NCI-H1417 (cell line): ENCODE measurements around the gene KHK.
A peak's percentile ranks its signal among the peaks of the same experiment; 100 is the strongest.

ENCODE experiments used
- DNase-seq, 3 experiments: peaks; one replicate each; lab custom pipeline; 2025; lab: John Stamatoyannopoulos, UW

The KHK gene

GRCh38 chr2:27126252-27126710 lies 39.7 kb downstream of the KHK start:
- DNase-seq: no peak

GRCh38 chr2:27127883-27128667 lies 41.5 kb downstream of the KHK start:
- DNase-seq: no peak

- DNase-seq: no peak
Observed at GRCh38 chr2:27128668-27129571, 42.3 kb downstream of the KHK start.

DNA sequence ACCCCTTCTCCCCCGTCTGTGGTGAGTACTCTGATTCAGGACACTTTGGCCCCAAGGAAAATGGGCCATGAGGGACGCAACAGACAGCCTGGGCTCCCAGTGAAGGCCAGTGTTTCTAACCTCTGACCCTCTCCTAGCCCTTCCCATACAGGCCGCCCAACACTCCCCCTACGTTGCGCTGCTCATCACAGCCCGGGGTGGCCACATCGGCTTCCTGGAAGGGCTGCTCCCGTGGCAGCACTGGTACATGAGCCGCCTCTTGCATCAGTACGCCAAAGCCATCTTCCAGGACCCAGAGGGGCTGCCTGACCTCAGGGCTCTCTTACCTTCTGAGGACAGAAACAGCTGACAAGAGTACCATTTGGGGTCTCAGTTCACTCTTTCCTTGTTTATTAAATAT lies 43.8 kb downstream of the KHK start:
- no peak for DNase-seq

DNA sequence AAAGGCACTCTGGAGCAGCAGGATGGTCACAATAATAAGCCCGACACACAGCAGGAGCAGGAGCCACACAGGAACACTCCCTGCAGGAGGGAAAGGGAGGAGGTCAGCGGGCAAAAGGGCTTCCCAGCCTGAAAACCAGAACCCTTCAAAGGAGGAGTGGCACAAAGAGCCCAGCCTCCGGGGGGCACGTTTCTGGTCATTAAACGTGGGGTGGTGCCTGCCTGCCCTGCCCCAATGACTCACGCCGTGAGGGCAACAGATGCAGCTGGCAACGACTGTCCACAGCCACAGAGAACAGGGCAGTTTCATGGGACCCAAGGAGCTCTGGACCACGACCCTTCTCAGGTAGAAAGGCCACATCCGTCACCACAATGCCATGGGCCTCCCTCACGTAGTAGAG lies 44.9 kb downstream of the KHK start:
- no peak for DNase-seq

- DNase-seq: no peak
Observed at GRCh38 chr2:27133195-27133875, 46.8 kb downstream of the KHK start.

DNA sequence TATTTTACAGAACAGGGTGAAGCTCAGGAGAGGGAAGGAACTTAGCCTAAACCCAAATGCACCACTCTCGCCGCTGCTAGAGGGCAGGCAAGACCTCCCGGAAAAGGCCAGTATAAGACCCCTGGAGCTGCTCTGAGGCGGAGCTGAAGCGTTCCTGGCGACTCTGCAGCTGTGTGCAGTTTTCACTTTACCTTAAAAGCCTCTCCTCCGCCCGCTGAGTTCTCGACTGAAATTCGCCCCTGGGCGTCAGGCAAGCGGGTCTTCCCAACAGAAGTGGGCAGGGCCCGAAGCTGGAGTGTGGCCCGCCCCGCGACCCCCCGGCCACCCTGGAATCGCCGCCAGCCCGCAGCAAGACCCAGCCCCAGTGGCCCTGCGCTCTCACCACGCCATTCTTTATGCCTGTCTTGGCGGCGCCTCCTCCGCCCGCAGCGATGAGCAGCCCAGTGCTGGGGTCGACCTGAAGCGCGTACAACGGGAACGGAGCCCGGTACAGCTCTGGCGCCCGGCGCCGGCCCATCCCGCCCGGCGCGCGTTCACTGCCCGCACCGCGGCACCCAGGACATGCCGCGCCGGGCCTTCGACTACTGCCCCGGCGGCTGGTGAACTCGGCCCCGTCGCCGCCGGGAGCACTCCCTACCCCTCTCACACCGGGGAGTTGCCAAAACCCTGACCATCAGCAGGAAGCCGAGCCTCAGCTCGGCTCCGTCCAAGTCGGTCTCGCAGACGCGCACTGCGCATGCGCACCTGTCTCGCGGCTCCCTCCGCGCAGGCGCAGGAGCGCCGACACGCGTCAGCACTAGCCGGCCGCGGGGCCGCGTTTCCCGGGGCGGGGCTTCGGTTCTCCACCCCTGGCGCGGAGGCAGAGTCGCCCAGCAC lies 47.6 kb downstream of the KHK start, which contains the start of gene PREB:
PREB (minus strand) TSS at position 732 of the 876 bp plus-strand sequence; CDS start at position 517, 215 bp downstream.
- DNase-seq: peak; percentile 98 to 100 (median 98)

GRCh38 chr2:27134781-27135477 lies 48.4 kb downstream of the KHK start:
- no peak for DNase-seq

- no peak for DNase-seq
Observed at GRCh38 chr2:27135478-27135955, 48.9 kb downstream of the KHK start.

- no peak for DNase-seq
Observed at GRCh38 chr2:27136751-27137150, 50.2 kb downstream of the KHK start.

DNA sequence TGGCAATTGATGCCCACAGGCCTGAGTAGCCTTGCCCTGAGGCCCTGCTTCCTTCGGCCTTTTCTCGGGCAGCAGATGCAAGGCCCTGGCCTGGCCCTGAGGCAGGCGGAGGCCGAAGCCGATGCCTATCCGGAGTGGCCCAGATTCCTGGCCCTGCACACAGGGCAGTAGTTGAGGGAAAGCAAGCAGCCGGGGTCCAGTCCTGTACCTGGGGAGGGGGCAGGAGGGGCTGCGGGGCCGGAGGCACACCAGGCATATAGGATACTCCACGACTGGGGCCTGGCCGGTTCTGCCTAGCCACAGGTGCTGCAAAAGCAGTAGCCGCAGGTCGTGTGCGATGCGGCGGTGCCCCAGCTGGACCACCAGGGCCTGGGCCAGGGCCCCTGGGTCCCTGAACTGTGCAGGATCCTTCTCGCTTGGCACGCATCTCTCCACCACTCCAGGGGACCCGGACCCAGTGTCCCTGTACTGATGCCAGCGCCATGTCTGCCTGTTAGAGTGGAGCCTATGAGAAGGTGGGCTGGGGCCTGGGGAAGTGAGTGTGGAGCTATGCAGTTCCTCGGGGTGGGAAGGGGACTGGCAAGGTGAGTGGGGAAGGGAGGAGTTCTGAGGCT lies 50.9 kb downstream of the KHK start:
- no peak for DNase-seq

- no peak for DNase-seq
Observed at GRCh38 chr2:27138111-27138510, 51.5 kb downstream of the KHK start.

DNA sequence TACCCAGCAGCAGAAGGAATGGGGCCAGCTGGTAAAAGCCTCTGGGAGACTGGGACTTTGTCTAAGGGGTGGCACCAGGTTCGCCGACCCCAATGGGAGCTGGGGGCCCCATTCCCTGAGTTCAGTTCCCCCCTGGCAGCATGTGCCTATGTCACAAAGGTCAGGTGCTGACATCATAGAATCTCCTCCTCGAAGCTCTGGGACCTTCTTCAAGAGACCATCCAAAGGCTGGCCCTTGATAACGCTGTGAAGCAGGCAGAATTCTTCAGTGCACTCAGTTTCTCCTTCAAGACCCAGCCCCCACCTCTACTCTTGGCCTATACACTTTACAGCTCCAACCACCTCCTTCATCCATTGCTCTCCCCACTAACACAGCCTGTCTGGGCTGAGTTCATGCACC lies 52.7 kb downstream of the KHK start, which contains the start of gene PRR30:
PRR30 (minus strand) TSS at position 101 of the 400 bp plus-strand sequence. CDS start 1,081 bp downstream, outside the sequence.
- no peak for DNase-seq

DNA sequence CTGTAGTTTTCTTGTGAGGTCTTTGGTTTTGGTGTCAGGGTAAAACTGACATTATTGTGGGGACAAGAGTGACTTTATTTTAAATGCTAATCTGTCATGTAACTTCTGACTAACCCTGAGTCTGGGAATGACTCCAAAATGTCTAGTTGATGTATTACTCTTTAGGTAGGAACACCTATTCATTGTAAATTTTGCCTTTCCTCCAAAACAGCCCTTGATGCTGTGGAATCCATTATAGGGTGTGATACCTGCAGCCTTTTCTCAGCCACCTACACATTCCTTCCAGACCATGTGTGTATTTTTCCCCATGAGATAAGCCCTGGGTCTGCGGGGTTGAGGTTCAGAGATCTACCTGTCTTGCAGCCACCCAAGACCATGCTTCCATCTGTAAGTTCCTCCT lies 56.7 kb downstream of the KHK start:
- DNase-seq: no peak

DNA sequence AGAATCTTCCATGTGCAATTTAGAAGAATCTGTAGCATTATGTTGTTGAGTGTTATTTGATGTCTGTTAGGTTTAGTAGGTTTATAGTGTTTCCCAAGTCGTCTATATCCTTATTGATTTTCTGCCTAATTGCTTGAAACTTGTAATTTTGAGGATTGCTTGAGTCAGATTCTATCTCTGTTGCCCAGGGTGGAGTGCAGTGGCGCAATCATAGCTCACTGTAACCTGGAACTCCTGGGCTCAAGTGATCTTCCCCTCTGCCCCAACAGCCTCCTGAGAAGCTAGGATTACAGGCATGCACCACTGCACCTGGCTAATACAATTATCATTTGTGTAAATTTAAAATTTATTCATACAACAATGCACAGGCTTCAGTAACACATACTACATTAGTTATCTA lies 59.1 kb downstream of the KHK start:
- DNase-seq: no peak

GRCh38 chr2:27147935-27148334 lies 61.4 kb downstream of the KHK start:
- no peak for DNase-seq

- DNase-seq: no peak
Observed at GRCh38 chr2:27148801-27149439, 62.3 kb downstream of the KHK start, which contains the start of gene TCF23. TSS of gene TCF23 (plus strand) at chr2:27149004. CDS start at chr2:27149134, 130 bp downstream.

GRCh38 chr2:27149570-27150405 lies 63.2 kb downstream of the KHK start:
- DNase-seq: no peak
